Activated B cell treated with CpG ODN at 0.5 μM for 24 hours (primary cell): ENCODE results near the gene VPS37B. TPM values are rescaled to one million over a fixed set of nuclear protein-coding genes. Genes with fewer than 3 reads are reported as not detected.

Experiments used
- ATAC-seq: fragments of 200-7000 bp; cut with Tn5 transposase; one replicate; pipeline ENCODE4 v1.10.0; 2021; ENCODE audit warnings: low read depth, mild to moderate bottlenecking, moderate library complexity
- CTCF ChIA-PET: fragments of 350-600 bp; sonication (Branson Sonifier 250); formaldehyde crosslinking; loops from one replicate; lab custom pipeline; 2021; ENCODE audit warnings: antibody characterized with exemption; lab: Charles Lee
- POLR2A ChIA-PET: fragments of 350-600 bp; sonication (Branson Sonifier 250); formaldehyde crosslinking; loops from one replicate; lab custom pipeline; 2021; ENCODE audit warnings: antibody characterized with exemption; lab: Charles Lee
- DNase-seq: peaks from one replicate; pipeline ENCODE4 v3.0.0; 2022
- H3K27ac Mint-ChIP-seq: one replicate; pipeline ENCODE4 v1.8.0; 2020; ENCODE audit warnings: mixed read lengths
- H3K27me3 Mint-ChIP-seq: one replicate; pipeline ENCODE4 v1.8.0; 2021; ENCODE audit warnings: mixed read lengths
- H3K36me3 Mint-ChIP-seq: one replicate; pipeline ENCODE4 v1.8.0; 2021; ENCODE audit warnings: low read depth, mixed read lengths
- H3K4me1 Mint-ChIP-seq: one replicate; pipeline ENCODE4 v1.8.0; 2021; ENCODE audit warnings: mixed read lengths
- H3K4me3 Mint-ChIP-seq: one replicate; pipeline ENCODE4 v1.8.0; 2020; ENCODE audit warnings: mild to moderate bottlenecking, mixed read lengths
- H3K9me3 Mint-ChIP-seq: one replicate; pipeline ENCODE4 v1.8.0; 2020; ENCODE audit warnings: mixed read lengths
- intact Hi-C: fragments of 100-400 bp; cut with micrococcal nuclease; formaldehyde crosslinking; loops from one replicate; pipeline ENCODE4 v1.15.1; 2024
- total RNA-seq: library from RNA; stranded (reverse); gene quantifications from 2 replicates; pipeline ENCODE4 v1.2.3, GENCODE V29; 2022
- TF ChIP-seq, protein P1 (sequence below): fragments of 200-600 bp; IDR thresholded peaks from one replicate; pipeline ENCODE4 v1.8.0; 2022; ENCODE audit warnings: antibody characterized with exemption, mild to moderate bottlenecking

Gene VPS37B
- total RNA-seq, 1 donor from 2014 or later = 54.1 TPM

DNA sequence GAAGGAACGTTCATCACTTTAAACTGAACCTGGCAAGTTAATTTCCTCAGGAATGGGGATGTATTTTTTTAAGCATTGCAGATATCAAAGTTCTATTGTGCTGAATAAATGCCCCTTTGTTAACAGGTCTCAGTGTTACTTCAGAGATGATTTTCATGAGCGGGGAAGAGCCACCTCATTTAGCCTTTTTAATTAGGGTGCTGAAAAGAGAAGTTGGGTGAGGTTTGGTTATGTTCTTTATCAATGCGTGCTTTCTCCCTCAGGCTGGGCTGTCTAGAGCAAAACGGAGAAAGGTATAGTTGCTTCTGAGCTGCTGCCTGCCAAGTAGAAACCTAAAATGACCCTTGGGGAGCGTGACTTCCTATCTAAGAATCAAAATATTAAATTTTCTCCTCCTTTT is 68.7 kb downstream of the VPS37B start:
- Mint-ChIP-seq H3K27ac (no peak overlapping the region), H3K27me3 (no peaks in the 10 kb centered on the region), H3K9me3 (no peaks in the 10 kb centered on the region), H3K4me3 (no peak overlapping the region), H3K36me3 (no peaks in the 10 kb centered on the region), H3K4me1 (peaks cover 35% of the 10 kb centered on the region)
- ATAC-seq = peak; percentile 74
- TF ChIP-seq, protein P1, sequence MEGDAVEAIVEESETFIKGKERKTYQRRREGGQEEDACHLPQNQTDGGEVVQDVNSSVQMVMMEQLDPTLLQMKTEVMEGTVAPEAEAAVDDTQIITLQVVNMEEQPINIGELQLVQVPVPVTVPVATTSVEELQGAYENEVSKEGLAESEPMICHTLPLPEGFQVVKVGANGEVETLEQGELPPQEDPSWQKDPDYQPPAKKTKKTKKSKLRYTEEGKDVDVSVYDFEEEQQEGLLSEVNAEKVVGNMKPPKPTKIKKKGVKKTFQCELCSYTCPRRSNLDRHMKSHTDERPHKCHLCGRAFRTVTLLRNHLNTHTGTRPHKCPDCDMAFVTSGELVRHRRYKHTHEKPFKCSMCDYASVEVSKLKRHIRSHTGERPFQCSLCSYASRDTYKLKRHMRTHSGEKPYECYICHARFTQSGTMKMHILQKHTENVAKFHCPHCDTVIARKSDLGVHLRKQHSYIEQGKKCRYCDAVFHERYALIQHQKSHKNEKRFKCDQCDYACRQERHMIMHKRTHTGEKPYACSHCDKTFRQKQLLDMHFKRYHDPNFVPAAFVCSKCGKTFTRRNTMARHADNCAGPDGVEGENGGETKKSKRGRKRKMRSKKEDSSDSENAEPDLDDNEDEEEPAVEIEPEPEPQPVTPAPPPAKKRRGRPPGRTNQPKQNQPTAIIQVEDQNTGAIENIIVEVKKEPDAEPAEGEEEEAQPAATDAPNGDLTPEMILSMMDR = no peak
- DNase-seq = no peak
- POLR2A ChIA-PET = interaction anchor here (1.0 to 2.9 kb wide), 4 partner anchors 9 to 53 kb away, joined by 4 to 16 read pairs (median 6); no protein-coding TSS in a partner anchor
- CTCF ChIA-PET = interaction anchor here (1.2 to 2.9 kb wide), 2 partner anchors 9 to 34 kb away, joined by 3 to 18 read pairs; no protein-coding TSS in a partner anchor
- intact Hi-C loops = loop anchor here (2.0 kb wide), 1 partner anchor 14 kb away; no protein-coding TSS in a partner anchor

DNA sequence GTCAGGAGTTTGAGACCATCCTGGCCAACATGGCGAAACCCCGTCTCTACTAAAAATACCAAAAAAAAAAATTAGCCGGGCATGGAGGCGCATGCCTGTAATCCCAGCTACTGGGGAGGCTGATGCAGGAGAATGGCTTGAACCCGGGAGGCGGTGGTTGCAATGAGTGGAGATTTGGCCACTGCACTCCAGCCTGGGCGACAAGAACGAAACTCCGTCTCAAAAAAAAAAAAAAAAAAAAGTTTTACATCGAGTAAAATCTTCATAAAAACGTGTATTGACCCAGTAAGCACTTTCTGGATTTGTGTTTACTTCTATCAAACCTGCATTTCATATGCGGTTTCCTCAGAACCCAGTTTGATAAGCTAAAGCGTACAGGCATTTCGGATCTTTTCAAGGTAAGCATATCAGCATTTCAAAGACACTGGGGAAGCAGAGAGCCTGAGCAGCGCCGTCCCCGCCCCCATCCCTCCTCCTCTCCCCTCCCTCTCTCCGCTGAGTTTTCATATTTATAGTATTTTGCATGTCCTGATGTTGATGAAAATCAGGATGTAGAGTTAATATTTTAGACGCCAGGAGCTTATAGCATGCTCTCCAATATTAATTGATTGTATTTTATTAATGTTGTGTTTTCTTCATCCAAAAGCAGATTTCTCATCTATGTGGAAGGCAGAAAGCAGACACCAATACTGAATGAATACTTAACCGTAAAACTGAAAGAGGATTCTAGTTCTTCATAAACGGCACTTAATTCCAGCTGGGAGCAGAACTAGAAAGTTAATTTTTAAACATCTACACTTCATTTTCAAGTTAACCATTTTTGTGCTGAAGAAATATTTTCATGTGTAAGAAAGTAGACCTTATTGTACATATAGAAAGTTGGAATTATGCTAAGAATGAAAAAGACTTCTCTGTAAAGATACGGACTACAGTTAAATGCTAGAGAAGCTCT is 69.9 kb downstream of the VPS37B start:
- peaks cover 47% of the 10 kb centered on the region for H3K4me1 Mint-ChIP-seq
- DNase-seq (no peak), ATAC-seq (no peak)
- ChIA-PET CTCF (interaction anchor here (0.8 to 2.9 kb wide), 2 partner anchors 12 to 32 kb away, joined by 3 to 18 read pairs; no protein-coding TSS in a partner anchor), POLR2A (interaction anchor here (0.5 to 2.9 kb wide), 9 partner anchors 8 to 52 kb away, joined by 3 to 16 read pairs (median 4); no protein-coding TSS in a partner anchor)
- no peaks in the 10 kb centered on the region for H3K36me3 Mint-ChIP-seq
- intact Hi-C loops = loop anchor here (2.0 kb wide), 1 partner anchor 13 kb away; no protein-coding TSS in a partner anchor
- H3K27me3 Mint-ChIP-seq = no peaks in the 10 kb centered on the region
- peak overlapping the region; percentile 71 for H3K4me3 Mint-ChIP-seq
- TF ChIP-seq, protein P1 = no peak
- H3K27ac Mint-ChIP-seq = no peak overlapping the region
- H3K9me3 Mint-ChIP-seq = no peaks in the 10 kb centered on the region

DNA sequence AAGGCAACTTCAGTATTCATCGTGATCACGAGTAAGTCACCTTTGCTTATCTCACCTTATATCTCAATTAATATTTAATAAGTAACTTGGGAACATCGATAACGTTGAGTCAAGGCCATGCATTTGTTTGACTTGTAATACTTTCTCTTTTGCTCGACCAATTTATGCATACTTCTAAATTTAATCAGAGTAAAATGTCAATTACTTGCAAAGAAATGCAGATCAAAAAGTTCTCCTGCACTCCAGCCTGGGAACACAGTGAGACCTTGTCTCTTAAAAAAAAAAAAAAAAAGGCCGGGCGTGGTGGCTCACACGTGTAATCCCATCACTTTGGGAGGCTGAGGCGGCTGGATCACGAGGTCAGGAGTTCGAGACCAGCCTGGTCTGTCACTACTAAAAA is 72.5 kb downstream of the VPS37B start:
- Mint-ChIP-seq H3K36me3 (no peaks in the 10 kb centered on the region), H3K4me1 (peaks cover 67% of the 10 kb centered on the region), H3K27ac (no peak overlapping the region), H3K27me3 (no peaks in the 10 kb centered on the region), H3K4me3 (no peak overlapping the region), H3K9me3 (no peaks in the 10 kb centered on the region)
- POLR2A ChIA-PET = interaction anchor here (0.6 to 2.8 kb wide), 3 partner anchors 12 to 537 kb away, joined by 3 to 25 read pairs (median 3); partner anchors contain the start of gene HIP1R
- intact Hi-C loops = loop anchor here (5.0 kb wide), 2 partner anchors 46 to 321 kb away; partner anchors contain the start of gene ZCCHC8
- CTCF ChIA-PET = interaction anchor here (1.1 kb wide), 1 partner anchor 30 kb away, joined by 3 read pairs; no protein-coding TSS in a partner anchor
- ATAC-seq (no peak), DNase-seq (no peak)
- TF ChIP-seq, protein P1 = no peak

DNA sequence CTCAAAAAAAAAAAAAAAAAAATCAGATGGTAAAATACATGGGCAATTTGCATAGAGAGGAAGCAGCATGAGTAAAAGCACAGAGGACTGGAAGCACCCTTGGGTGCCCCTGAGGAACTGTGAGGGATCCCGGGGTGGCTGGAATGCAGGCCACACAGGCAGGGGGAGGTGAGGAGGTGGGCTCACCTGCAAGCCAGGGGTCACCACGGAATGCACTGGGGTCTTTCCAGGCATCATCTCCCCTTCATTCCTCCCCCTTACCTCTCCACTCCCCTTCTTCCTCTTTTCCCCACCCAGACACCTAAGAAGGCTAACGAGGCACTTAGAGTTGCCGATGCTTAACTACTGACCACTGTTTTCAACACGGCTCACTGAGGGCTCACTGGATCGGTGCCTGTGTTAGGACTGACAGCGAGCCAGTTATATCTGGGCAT is 75.1 kb downstream of the VPS37B start:
- no peaks in the 10 kb centered on the region for H3K9me3 Mint-ChIP-seq
- H3K27me3 Mint-ChIP-seq = no peaks in the 10 kb centered on the region
- peak overlapping the region; percentile 95 for H3K27ac Mint-ChIP-seq
- ATAC-seq (peak; percentile 85), DNase-seq (peak; percentile 52)
- TF ChIP-seq, protein P1 = no peak
- no peaks in the 10 kb centered on the region for H3K36me3 Mint-ChIP-seq
- H3K4me1 Mint-ChIP-seq = peaks cover 57% of the 10 kb centered on the region
- ChIA-PET POLR2A (interaction anchor here (0.5 to 3.2 kb wide), 6 partner anchors 12 to 51 kb away, joined by 3 to 7 read pairs (median 5); no protein-coding TSS in a partner anchor), CTCF (no interaction called here)
- intact Hi-C loops = loop anchor here (1.0 to 5.0 kb wide), 4 partner anchors 8 to 319 kb away; partner anchors contain the start of gene ZCCHC8
- H3K4me3 Mint-ChIP-seq = peak overlapping the region; percentile 60
